NCI-H128 (cell line): ENCODE data around the gene NFIA.

Experiments
- DNase-seq: peaks from one replicate; lab custom pipeline; 2025; ENCODE audit not compliant: unreplicated experiment; lab: John Stamatoyannopoulos, UW

NFIA gene

DNA sequence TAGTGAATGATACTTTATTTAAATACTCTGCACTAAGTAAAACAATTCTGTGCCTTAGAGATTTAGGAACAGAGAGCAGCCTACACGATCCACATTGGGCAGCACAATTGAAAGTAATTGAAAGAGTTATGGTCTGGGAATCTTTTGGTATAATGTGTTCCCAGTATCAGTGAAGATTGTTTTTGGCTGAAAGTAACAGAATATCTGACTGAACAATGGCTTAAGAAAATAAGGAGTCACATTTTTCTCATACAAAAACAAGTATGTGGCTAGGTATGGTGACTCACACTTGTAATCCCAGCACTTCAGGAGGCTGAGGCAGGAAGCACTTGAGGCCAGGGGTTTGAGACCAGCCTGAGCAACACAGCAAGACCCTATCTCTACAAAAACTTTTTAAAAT is 306.2 kb downstream of the NFIA start:
- DNase-seq = no peak

GRCh38 chr1:61389194-61389925 is 307.0 kb downstream of the NFIA start:
- no peak for DNase-seq

DNA sequence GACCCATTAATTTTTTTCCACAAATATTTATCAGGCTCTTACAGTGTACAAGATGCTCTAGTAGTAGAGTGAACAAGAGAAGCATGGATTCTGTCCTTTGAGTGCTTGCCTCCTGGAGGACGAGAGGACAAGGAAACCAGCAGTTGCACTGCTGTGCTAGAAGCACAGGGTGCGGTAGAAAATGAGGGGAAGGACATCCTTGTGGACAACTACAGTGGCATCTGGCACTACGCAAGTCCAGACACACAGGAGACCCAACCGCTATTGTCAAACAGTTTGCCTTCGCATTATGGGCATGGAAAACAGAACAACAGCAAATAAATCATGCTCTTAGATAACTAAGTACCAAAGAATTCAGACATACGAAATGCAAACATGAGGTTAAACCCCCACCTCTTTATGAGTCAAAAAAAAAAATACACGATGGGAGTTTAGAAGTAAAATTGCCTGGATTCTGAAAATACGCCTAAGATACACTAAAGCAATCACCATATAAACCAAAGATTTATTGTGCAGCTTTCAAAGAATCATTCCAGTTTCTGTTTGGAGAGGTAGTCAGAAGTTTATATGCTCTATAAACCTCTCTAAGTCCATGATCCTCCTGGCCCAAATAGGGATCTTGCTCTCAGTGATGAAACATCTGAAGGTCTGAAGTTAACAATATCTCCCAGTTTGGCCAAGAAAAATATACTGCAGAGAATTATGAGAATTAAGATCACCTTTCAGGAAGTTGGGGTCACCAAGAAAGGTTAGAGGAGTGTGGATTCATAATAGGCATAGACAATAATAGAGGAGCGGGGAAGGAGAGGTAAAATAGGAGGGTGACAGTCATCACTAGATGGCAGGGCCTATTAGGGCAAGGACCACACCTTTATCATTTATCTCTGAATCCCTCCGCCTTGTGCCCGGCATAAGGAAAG is 307.8 kb downstream of the NFIA start:
- no peak for DNase-seq

GRCh38 chr1:61391730-61392129 is 309.4 kb downstream of the NFIA start:
- no peak for DNase-seq

DNA sequence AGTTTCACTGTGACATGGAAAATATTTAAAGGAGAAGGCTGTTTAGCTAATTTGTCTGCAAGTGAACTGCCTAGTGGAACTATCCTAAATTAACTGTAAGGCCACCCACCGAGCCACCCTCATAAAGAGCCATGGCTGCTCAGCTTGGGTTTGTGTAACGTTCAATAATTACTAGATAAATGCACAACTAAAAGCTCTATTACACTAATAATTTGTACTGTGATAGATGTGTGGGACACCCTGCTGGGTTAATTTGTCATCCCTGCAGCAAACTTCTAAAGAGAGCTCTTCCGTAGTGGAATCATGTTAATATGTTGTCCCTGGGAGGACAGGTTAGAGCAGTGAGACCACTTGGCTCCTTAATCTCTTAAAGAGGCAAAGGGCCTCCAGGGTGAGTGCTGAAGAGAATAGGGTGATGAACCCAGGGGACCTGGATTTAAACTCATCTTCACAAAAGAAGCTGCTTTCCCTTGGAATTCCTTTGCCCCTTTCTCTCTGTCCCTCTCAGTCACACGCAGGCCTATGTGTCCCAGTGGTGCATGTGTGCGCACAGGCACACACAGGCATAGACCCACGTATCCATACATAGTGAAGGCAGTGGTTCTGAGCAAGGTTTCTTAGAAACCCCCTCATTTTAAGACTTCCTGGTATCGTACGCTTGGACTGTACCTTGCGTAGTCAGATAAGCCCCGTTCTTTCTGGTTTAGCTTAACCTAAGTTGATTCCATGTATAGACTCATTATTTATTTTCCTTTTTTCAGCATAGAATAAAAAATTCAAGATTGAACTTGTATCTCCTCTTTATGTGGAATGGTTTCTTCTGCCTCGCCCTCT is 310.3 kb downstream of the NFIA start:
- no peak for DNase-seq

- DNase-seq = no peak
These were observed 311.2 kb downstream of the NFIA start for GRCh38 chr1:61393575-61393974.

GRCh38 chr1:61395146-61395800 is 312.9 kb downstream of the NFIA start:
- DNase-seq = no peak

- DNase-seq = no peak
These were observed 315.1 kb downstream of the NFIA start for GRCh38 chr1:61397495-61397894.

- DNase-seq = no peak
These were observed 315.6 kb downstream of the NFIA start for GRCh38 chr1:61397935-61398334.

DNA sequence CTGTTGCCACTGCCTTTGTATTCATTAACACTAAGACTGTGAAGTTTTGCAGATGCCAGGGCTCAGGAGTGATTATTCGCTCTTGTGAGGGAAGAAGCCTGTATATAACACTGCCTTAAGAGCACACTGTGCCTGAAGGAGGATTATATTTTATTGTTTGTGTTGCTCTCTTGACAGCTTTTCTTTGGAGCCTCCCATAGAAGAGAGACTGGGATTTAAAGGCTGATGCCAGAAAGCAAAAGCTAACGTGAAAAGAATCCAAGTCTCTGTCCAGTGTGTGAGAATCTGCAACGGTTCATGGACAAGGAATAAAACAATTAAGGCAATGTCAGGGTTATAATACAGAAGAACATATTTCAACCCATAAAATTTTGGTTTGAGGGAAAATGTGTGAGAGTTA is 316.8 kb downstream of the NFIA start:
- DNase-seq = no peak

GRCh38 chr1:61400131-61400770 is 317.9 kb downstream of the NFIA start:
- no peak for DNase-seq

DNA sequence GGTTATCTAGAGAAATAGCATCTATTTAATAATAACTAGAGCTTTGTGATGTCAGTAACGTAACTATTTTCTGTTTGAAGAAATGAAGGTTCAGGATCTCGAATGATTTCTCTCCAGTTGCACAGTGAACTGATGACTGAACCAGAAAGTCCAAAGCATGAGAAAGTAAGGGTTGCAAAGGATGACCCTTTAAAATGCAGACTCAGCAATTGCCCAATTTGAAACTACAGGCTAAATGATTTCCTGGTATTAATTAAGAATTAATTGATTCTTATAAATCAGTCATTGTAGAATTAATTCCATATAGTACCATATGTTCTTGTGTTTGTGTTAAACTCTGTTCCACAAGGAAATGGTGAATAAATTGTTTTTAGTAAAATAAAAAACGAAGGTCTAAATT is 318.6 kb downstream of the NFIA start:
- no peak for DNase-seq

- no peak for DNase-seq
These were observed 321.6 kb downstream of the NFIA start for GRCh38 chr1:61403679-61404596.

DNA sequence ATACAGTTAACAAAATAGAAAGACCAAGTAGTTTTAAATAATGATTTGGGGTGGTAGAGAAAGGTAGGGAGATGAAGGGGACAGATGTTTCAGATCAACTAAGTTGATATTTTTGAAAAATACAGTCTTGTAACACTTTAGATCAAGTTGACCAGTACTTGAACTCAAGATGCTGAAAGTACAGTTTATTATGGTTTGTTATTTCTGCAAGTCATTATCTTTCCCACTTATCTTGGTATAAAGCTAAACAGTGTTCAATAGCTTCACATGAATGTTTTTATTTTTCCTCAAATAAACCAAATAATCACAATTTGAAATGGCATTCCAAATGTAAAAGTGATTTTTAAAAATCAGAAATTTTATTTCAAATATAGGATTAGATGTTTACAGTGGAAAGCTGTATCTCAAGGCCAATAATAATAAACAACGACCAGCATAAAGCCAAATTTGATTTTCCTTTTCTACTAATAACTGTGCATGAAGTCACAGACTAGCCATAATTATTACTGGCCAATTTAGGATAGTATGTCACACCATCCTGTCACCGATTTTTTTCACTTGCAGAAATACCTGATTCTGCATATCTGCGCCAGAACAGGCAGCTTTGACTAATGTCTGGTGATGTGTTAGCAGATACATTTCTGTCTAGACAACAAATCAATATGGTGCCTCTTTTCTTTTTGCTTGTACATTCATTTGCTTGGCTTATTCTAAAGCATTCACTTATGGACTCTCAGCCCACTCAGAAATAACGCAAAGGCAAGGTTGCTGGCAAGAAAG is 322.4 kb downstream of the NFIA start:
- DNase-seq = no peak

DNA sequence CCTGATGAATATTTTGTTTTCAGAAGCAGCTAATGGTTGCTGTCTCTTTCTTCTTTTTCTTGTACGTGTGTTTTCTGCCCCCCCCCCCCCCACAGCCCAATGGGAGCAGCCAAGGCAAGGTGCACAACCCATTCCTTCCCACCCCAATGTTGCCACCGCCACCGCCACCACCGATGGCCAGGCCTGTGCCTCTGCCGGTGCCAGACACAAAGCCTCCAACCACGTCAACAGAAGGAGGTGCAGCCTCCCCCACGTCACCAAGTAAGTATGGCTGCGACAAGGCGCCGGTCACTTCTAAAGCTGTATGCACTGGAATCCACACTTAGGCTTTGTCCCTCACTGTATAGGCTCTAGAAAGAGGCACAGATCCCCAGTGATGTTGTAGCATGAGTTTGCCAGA is 324.1 kb downstream of the NFIA start:
- DNase-seq = no peak

DNA sequence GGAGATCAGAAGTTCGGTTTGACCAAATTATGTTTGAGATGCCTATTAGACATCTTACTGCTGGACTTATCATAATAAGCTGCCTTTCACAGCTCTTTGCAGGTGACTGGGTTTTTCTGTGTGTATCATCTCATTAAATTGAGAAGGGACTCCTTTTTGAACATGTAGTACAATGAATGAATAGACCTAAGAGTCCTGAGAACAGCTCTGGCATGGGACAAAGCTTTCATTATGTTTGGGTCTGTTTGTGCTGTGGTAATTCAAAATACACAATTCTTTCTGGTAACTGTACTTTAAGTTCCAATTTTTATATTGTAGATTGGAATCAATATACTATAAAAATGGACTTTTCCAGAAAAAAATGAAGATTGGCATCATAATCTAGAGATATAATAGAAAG is 330.2 kb downstream of the NFIA start:
- DNase-seq = no peak

GRCh38 chr1:61419196-61419595 is 336.8 kb downstream of the NFIA start:
- no peak for DNase-seq

DNA sequence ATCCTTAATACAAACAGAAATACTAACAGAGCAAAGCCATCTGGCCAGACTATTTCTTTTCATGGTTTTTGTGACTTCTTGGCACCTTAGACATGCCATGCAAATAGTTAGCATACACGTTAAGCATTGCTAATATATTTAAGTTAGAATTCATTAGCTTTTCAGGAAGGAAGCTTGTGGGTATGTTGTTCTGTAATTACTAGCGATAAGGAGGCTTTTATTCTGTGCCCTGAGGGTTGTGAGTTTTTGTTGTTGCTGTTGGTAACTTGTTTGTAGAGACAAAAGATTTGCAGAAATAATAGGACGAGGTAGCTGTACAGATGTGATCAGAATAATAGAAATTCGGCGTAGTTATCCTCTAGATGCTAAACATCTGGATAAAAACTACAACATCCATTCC is 337.3 kb downstream of the NFIA start:
- DNase-seq = no peak

DNA sequence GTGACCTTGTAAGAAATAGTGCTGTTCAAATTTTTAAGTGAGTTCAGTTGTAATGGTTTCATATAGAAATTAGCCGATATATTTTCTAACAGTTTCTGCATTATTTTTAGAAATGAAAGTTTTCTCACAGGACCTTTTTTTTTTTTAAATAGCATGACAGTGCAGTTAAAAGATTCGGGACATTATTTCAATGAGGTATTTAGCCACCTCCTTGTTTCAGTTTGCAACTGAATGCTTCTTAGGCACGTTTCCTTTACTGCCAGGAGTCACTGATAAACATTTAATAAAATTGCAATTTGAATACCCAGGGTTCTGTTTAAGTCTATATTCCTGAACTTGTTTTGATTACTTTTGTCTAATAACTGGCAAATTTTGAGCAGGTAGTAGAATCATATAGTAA is 337.9 kb downstream of the NFIA start:
- no peak for DNase-seq
